Smooth muscle cell (in vitro differentiated cells): ENCODE results near the gene SIRPD. TPM values are rescaled to one million over a fixed set of nuclear protein-coding genes. Genes with fewer than 3 reads are reported as not detected.

ENCODE experiments used
- DNase-seq: peaks from one replicate; lab custom pipeline; 2025; ENCODE audit not compliant: unreplicated experiment; lab: John Stamatoyannopoulos, UW
- H2AFZ ChIP-seq: fragments of 200-600 bp; sonication (generic); 2 replicates; pipeline ENCODE4 v1.6.0; 2016; ENCODE audit warnings: antibody characterized with exemption, low read depth, mild to moderate bottlenecking
- H3F3A ChIP-seq: fragments of 200-600 bp; sonication (generic); 2 replicates; pipeline ENCODE4 v1.6.0; 2017; ENCODE audit warnings: antibody characterized with exemption, low read depth
- H3K27ac ChIP-seq: fragments of 200-600 bp; sonication (generic); 2 replicates; pipeline ENCODE4 v1.5.1; 2016; ENCODE audit warnings: low read depth, mild to moderate bottlenecking
- H3K27me3 ChIP-seq: fragments of 200-600 bp; sonication (generic); 2 replicates; pipeline ENCODE4 v1.6.1; 2016; ENCODE audit warnings: low read depth, mild to moderate bottlenecking
- H3K36me3 ChIP-seq: fragments of 200-600 bp; sonication (generic); 2 replicates; pipeline ENCODE4 v1.5.1; 2016; ENCODE audit warnings: low read depth
- H3K4me1 ChIP-seq: fragments of 200-600 bp; sonication (generic); 2 replicates; pipeline ENCODE4 v1.5.1; 2016; ENCODE audit warnings: low read depth
- H3K4me2 ChIP-seq: fragments of 200-600 bp; sonication (generic); 2 replicates; pipeline ENCODE4 v1.6.0; 2016; ENCODE audit warnings: mild to moderate bottlenecking
- H3K4me3 ChIP-seq: fragments of 200-600 bp; sonication (generic); 2 replicates; pipeline ENCODE4 v1.5.1; 2016; ENCODE audit warnings: mild to moderate bottlenecking
- H3K79me2 ChIP-seq: fragments of 200-600 bp; sonication (generic); 2 replicates; pipeline ENCODE4 v1.6.0; 2016; ENCODE audit warnings: low read depth, mild to moderate bottlenecking
- H3K9ac ChIP-seq: fragments of 200-600 bp; sonication (generic); 2 replicates; pipeline ENCODE4 v1.6.0; 2016; ENCODE audit warnings: low read depth
- H3K9me3 ChIP-seq: fragments of 200-600 bp; sonication (generic); replicated peaks from 2 replicates; pipeline ENCODE4 v1.5.1; 2016; ENCODE audit warnings: low read depth
- H4K20me1 ChIP-seq: fragments of 200-600 bp; sonication (generic); 2 replicates; pipeline ENCODE4 v1.6.0; 2016; ENCODE audit warnings: low read depth
- CTCF ChIP-seq: fragments of 200-600 bp; sonication (generic); IDR thresholded peaks from 2 replicates; pipeline ENCODE4 v1.5.1; 2017; ENCODE audit warnings: borderline replicate concordance, mild to moderate bottlenecking, antibody characterized with exemption; ENCODE audit not compliant: insufficient read depth, poor library complexity, severe bottlenecking
- WGBS: methylation state at CpG from one replicate; pipeline ENCODE4 v1.1.7; 2016; ENCODE audit warnings: low lambda C conversion rate; 5-methylcytosine and 5-hydroxymethylcytosine counted together
- polyA plus RNA-seq: library from polyadenylated mRNA; unstranded; fragments of >200 nt; fragmentation: Nextera tagmentation; extraction: Ambion mirVana; gene quantifications from 2 replicates; pipeline ENCODE4 v1.2.1, GENCODE V29; 2016
- total RNA-seq: library from RNA; depleted of rRNA; stranded (reverse); fragments of >200 nt; gene quantifications from 2 replicates; pipeline ENCODE4 v1.2.3, GENCODE V29; 2014

SIRPD gene
- total and polyA plus RNA-seq, 2 experiments from 2014 or later, result not detected

DNA sequence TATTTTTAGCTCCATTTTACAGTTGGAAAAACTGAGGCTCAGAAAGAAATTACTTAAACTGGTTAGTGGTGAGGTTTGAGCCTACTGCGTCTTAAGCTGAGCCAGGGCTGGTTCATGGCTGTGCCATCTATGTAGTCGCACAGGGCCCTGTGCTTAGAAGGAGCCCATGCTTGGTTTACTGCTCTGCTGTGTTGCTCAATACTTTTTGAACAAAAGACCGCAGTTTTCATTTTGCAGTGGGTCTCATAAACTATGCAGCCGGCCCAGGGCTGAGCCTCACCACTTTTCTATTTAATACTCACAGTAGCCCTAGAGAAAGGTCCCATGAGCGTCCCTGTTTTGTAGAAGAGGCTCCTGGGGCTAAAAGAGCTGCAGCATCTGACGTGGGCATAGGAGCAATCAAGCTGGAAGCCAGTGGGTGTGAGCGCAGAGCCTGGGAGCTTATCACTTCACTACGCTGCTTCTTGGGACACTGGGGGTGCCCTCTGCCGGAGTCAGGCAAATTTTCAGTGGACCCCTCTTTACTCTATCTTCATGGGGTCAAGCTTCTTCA is 66.8 kb downstream of the SIRPD start:
- Histone ChIP-seq H4K20me1 (no peaks in the 10 kb centered on the region), H3K27ac (no peak overlapping the region), H3K4me2 (no peak overlapping the region), H3K36me3 (no peaks in the 10 kb centered on the region), H3F3A (no peaks in the 10 kb centered on the region), H3K9ac (no peak overlapping the region), H2AFZ (no peak overlapping the region), H3K4me3 (no peak overlapping the region), H3K27me3 (peaks cover 6% of the 10 kb centered on the region), H3K79me2 (no peaks in the 10 kb centered on the region), H3K4me1 (no peaks in the 10 kb centered on the region), H3K9me3 (no peaks in the 10 kb centered on the region)
- no peak for DNase-seq
- 95% methylated on average over 9 of the region's 9 CpGs for WGBS
- TF ChIP-seq CTCF, result no peak

DNA sequence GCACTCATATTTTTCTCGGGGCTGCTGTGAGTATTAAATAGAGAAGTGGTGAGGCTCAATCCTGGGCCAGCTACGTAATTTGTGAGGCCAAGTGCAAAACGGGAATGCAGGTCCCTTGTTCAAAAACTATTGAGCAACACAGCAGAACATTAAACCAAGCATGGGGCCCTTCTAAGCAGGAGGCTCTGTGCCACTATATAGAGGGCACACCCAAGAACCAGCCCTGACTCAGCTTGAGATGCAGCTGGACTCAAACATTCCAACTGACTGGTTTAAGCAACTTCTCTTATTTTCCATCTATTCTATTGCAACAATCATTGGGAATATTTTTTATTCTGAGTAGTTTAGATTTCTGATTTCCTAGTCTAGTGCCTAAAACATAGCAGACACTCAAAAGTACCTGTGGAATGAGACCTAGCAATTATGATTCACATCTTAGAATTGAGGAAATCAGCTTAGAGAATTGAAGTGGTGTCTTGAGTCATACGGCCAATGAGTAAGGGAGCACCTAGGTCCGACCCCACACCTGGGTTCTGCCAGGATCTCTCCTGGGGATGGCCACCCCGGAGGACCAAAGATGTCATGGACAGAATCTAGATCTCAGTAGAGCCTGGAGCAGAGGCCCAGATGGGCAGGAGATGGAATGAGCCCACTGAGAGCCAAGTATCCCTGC is 67.6 kb downstream of the SIRPD start:
- Histone ChIP-seq H3K9ac (no peak overlapping the region), H3K79me2 (no peaks in the 10 kb centered on the region), H3K9me3 (no peaks in the 10 kb centered on the region), H4K20me1 (no peaks in the 10 kb centered on the region), H3K4me1 (no peaks in the 10 kb centered on the region), H3K4me2 (no peak overlapping the region), H3K36me3 (no peaks in the 10 kb centered on the region), H3F3A (no peaks in the 10 kb centered on the region), H3K27me3 (peaks cover 6% of the 10 kb centered on the region), H2AFZ (no peak overlapping the region), H3K27ac (no peak overlapping the region), H3K4me3 (no peak overlapping the region)
- TF ChIP-seq CTCF, result no peak
- DNase-seq, result no peak
- 87% methylated on average over 6 of the region's 6 CpGs for WGBS

DNA sequence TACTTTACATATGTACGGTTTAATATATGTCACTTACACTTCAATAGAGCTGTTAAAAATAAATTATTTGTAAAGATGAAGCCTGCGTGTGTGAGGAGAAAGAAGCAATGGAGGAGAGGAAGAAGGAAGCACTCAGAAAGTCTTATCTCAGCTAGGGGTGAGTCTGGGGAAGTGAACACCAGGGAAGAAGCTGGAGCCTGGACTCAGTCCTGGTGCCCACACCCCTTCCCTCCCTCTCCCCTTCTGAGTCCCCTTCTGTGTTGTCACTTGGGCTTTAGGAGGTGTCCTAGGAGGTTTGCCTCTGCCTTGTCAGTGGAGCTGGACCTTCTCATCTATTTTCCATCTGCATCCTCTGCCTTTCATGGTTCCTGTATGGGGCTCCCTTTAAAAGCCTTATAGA is 68.2 kb downstream of the SIRPD start:
- WGBS, result 79% methylated on average over 2 of the region's 2 CpGs
- H2AFZ ChIP-seq, result no peak overlapping the region
- H3K4me3 ChIP-seq, result no peak overlapping the region
- no peaks in the 10 kb centered on the region for H3K9me3 ChIP-seq
- H3K27me3 ChIP-seq, result peaks cover 6% of the 10 kb centered on the region
- no peak overlapping the region for H3K9ac ChIP-seq
- no peaks in the 10 kb centered on the region for H3K79me2 ChIP-seq
- no peaks in the 10 kb centered on the region for H3K4me1 ChIP-seq
- no peaks in the 10 kb centered on the region for H3K36me3 ChIP-seq
- no peak for DNase-seq
- H3K4me2 ChIP-seq, result no peak overlapping the region
- TF ChIP-seq CTCF, result no peak
- no peaks in the 10 kb centered on the region for H4K20me1 ChIP-seq
- H3K27ac ChIP-seq, result no peak overlapping the region
- no peaks in the 10 kb centered on the region for H3F3A ChIP-seq

GRCh38 chr20:1486566-1486965 is 70.9 kb downstream of the SIRPD start:
- 82% methylated on average over 2 of the region's 2 CpGs for WGBS
- Histone ChIP-seq H3K27ac (no peak overlapping the region), H3K4me3 (no peak overlapping the region), H3K9me3 (no peaks in the 10 kb centered on the region), H3K27me3 (peaks cover 6% of the 10 kb centered on the region), H3K9ac (no peak overlapping the region), H4K20me1 (no peaks in the 10 kb centered on the region), H3K79me2 (no peaks in the 10 kb centered on the region), H2AFZ (no peak overlapping the region), H3F3A (no peaks in the 10 kb centered on the region), H3K4me1 (no peaks in the 10 kb centered on the region), H3K36me3 (no peaks in the 10 kb centered on the region), H3K4me2 (no peak overlapping the region)
- TF ChIP-seq CTCF, result no peak
- no peak for DNase-seq
